K562 (cell line): ENCODE data around the gene RTP3. TPM values are rescaled to one million over a fixed set of nuclear protein-coding genes. Genes with fewer than 3 reads are reported as not detected.

Source experiments
- ARHGAP35 ChIP-seq: fragments of 450-650 bp; IDR thresholded peaks from 2 replicates; pipeline ENCODE4 v1.6.1; 2018; ENCODE audit not compliant: partially characterized antibody
- CTBP1 ChIP-seq: fragments of 450-650 bp; IDR thresholded peaks from 2 replicates; pipeline ENCODE4 v1.6.1; 2016; ENCODE audit warnings: borderline replicate concordance
- EP300 ChIP-seq: IDR thresholded peaks from 2 replicates; pipeline ENCODE4 v1.6.1; 2012; ENCODE audit warnings: low read length, improper control_type of control experiment
- EZH2 ChIP-seq: IDR thresholded peaks from 2 replicates; pipeline ENCODE4 v1.6.1; 2012; ENCODE audit warnings: low read depth, mild to moderate bottlenecking, inconsistent platforms, low read length, borderline replicate concordance
- FOXM1 ChIP-seq, 2 experiments: fragments of 450-650 bp in 1 of 2; sonication (generic) in 1 of 2; formaldehyde crosslinking in 1 of 2; IDR thresholded peaks; 2 replicates each; pipeline versions ENCODE4 v1.6.1 to v1.9.0; 2017 to 2022; ENCODE audit warnings: low read depth in 2 of 2, mild to moderate bottlenecking in 2 of 2, missing genetic modification reagents in 1 of 2, moderate library complexity in 1 of 2
- HDAC1 ChIP-seq, 2 experiments: fragments of 450-650 bp; IDR thresholded peaks; 2 replicates each; pipeline ENCODE4 v1.6.1; 2016 to 2017; ENCODE audit warnings: inconsistent platforms in 1 of 2, mild to moderate bottlenecking in 1 of 2, moderate library complexity in 1 of 2
- KLF6 ChIP-seq: fragments of 250-450 bp; sonication (Bioruptor Pico); IDR thresholded peaks from 2 replicates; pipeline ENCODE4 v1.4.0; 2020; ENCODE audit warnings: mild to moderate bottlenecking, moderate library complexity, borderline replicate concordance
- MEIS2 ChIP-seq: fragments of 450-650 bp; IDR thresholded peaks from 2 replicates; pipeline ENCODE4 v1.6.1; 2014; ENCODE audit warnings: mild to moderate bottlenecking; ENCODE audit not compliant: partially characterized antibody
- NCOA1 ChIP-seq: fragments of 450-650 bp; IDR thresholded peaks from 2 replicates; pipeline ENCODE4 v1.6.1; 2016; ENCODE audit warnings: low read depth
- POLR2B ChIP-seq: fragments of 450-650 bp; IDR thresholded peaks from 2 replicates; pipeline ENCODE4 v1.6.1; 2018; ENCODE audit warnings: low read depth; ENCODE audit not compliant: partially characterized antibody
- PREB ChIP-seq: sonication (generic); formaldehyde crosslinking; IDR thresholded peaks from 2 replicates; pipeline ENCODE4 v1.8.1; 2023; ENCODE audit warnings: mild to moderate bottlenecking, missing genetic modification reagents
- RBM34 ChIP-seq: fragments of 200-400 bp; formaldehyde crosslinking; IDR thresholded peaks from 2 replicates; pipeline ENCODE4 v1.6.1; 2018; ENCODE audit warnings: low read length, borderline replicate concordance; ENCODE audit not compliant: insufficient read depth
- TAL1 ChIP-seq: fragments of 450-650 bp; IDR thresholded peaks from 2 replicates; pipeline ENCODE4 v1.6.1; 2016; ENCODE audit warnings: mild to moderate bottlenecking
- ZC3H11A ChIP-seq: IDR thresholded peaks from 2 replicates; pipeline ENCODE4 v1.6.1; 2012; ENCODE audit warnings: low read depth, low read length, improper control_type of control experiment
- ZNF134 ChIP-seq: fragments of 250-450 bp; sonication (Bioruptor Pico); conservative IDR thresholded peaks from 2 replicates; pipeline ENCODE4 v1.4.0; 2020
- ZNF175 ChIP-seq: fragments of 200-800 bp; sonication (Bioruptor generic); IDR thresholded peaks from 2 replicates; pipeline ENCODE4 v1.6.1; 2016; ENCODE audit warnings: low read depth, mild to moderate bottlenecking, missing genetic modification characterization, missing compliant biosample characterization
- ZNF695 ChIP-seq: fragments of 450-650 bp; formaldehyde crosslinking; IDR thresholded peaks from 2 replicates; pipeline ENCODE4 v1.4.0; 2020; ENCODE audit warnings: mild to moderate bottlenecking, moderate library complexity
- polyA plus RNA-seq, 8 experiments: library from polyadenylated mRNA; depleted of rRNA in 4 of 8; stranded (reverse) in 5 of 8; unstranded in 3 of 8; fragments of >200 nt; fragmentation: Nextera tagmentation in 2 of 8; fragmentation: Illumina TruSeq in 1 of 8; extraction: Ambion mirVana in 2 of 8; extraction: Trizol in 1 of 8; gene quantifications; 2 replicates each; pipeline versions ENCODE4 v1.2.1 to v1.2.3, GENCODE V29; 2011 to 2014; ENCODE audit warnings: inconsistent platforms in 1 of 8, missing spikeins in 1 of 8
- total RNA-seq, 7 experiments: library from RNA; depleted of rRNA in 6 of 7; stranded (reverse); fragments of >200 nt in 6 of 7; fragmentation: Illumina TruSeq in 2 of 7; extraction: Trizol in 2 of 7; gene quantifications; 2 replicates each; pipeline versions ENCODE4 v1.2.1 to v1.2.3, GENCODE V29; 2011 to 2021; ENCODE audit warnings: low replicate concordance in 1 of 7
- TF ChIP-seq, protein P1 (sequence below), 2 experiments: fragments of 450-650 bp; IDR thresholded peaks; 2 replicates each; pipeline ENCODE4 v1.6.1; 2018; ENCODE audit warnings: mild to moderate bottlenecking in 2 of 2, low read depth in 1 of 2; ENCODE audit not compliant: partially characterized antibody in 2 of 2
- TF ChIP-seq, protein P2 (sequence below), 2 experiments: fragments of 200-800 bp in 1 of 2; sonication (Bioruptor generic) in 1 of 2; sonication (generic) in 1 of 2; formaldehyde crosslinking in 1 of 2; IDR thresholded peaks in 1 of 2; conservative IDR thresholded peaks in 1 of 2; 2 replicates each; pipeline versions ENCODE4 v1.5.0 to v1.6.1; 2016 to 2020; ENCODE audit warnings: missing compliant biosample characterization in 1 of 2, missing genetic modification characterization in 1 of 2, missing genetic modification reagents in 1 of 2

The RTP3 gene
- total and polyA plus RNA-seq, 9 of the 15 experiments (the other 6 are each of a cell fraction or from before 2014, with no cell fraction given): not detected

GRCh38 chr3:46549408-46549904 lies 51.7 kb downstream of the RTP3 start (continued):
- no peak for TF ChIP-seq EZH2
- TF ChIP-seq PREB (CRISPR knock-in tag): no peak
- TF ChIP-seq ZNF695 (CRISPR knock-in tag): no peak
- no peak for TF ChIP-seq POLR2B
- 0 out of 2 replicates have a peak, but pooled peaks have one; percentile 25 for TF ChIP-seq ZNF134 (CRISPR knock-in tag)
- peak in 1 of 2 experiments; percentile 86; a peak in 3 of 4 replicates for TF ChIP-seq HDAC1 (IDR thresholded peaks at IDR 0.05)
- TF ChIP-seq ZNF175 (CRISPR knock-in tag): peak; percentile 93
- TF ChIP-seq ZC3H11A: no peak
- TF ChIP-seq, protein P1, sequence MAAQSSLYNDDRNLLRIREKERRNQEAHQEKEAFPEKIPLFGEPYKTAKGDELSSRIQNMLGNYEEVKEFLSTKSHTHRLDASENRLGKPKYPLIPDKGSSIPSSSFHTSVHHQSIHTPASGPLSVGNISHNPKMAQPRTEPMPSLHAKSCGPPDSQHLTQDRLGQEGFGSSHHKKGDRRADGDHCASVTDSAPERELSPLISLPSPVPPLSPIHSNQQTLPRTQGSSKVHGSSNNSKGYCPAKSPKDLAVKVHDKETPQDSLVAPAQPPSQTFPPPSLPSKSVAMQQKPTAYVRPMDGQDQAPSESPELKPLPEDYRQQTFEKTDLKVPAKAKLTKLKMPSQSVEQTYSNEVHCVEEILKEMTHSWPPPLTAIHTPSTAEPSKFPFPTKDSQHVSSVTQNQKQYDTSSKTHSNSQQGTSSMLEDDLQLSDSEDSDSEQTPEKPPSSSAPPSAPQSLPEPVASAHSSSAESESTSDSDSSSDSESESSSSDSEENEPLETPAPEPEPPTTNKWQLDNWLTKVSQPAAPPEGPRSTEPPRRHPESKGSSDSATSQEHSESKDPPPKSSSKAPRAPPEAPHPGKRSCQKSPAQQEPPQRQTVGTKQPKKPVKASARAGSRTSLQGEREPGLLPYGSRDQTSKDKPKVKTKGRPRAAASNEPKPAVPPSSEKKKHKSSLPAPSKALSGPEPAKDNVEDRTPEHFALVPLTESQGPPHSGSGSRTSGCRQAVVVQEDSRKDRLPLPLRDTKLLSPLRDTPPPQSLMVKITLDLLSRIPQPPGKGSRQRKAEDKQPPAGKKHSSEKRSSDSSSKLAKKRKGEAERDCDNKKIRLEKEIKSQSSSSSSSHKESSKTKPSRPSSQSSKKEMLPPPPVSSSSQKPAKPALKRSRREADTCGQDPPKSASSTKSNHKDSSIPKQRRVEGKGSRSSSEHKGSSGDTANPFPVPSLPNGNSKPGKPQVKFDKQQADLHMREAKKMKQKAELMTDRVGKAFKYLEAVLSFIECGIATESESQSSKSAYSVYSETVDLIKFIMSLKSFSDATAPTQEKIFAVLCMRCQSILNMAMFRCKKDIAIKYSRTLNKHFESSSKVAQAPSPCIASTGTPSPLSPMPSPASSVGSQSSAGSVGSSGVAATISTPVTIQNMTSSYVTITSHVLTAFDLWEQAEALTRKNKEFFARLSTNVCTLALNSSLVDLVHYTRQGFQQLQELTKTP (IDR thresholded peaks at IDR 0.05; ENCODE audit: low read depth in 1 of 2, partially characterized antibody in 2 of 2): peak in 1 of 2 experiments; percentile 84
- peak; percentile 97 for TF ChIP-seq CTBP1
- TF ChIP-seq, protein P2, sequence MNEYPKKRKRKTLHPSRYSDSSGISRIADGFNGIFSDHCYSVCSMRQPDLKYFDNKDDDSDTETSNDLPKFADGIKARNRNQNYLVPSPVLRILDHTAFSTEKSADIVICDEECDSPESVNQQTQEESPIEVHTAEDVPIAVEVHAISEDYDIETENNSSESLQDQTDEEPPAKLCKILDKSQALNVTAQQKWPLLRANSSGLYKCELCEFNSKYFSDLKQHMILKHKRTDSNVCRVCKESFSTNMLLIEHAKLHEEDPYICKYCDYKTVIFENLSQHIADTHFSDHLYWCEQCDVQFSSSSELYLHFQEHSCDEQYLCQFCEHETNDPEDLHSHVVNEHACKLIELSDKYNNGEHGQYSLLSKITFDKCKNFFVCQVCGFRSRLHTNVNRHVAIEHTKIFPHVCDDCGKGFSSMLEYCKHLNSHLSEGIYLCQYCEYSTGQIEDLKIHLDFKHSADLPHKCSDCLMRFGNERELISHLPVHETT (CRISPR knock-in tag; conservative IDR thresholded peaks at IDR 0.05 in 1 of 2, IDR thresholded peaks at IDR 0.05 in 1 of 2): peak in 1 of 2 experiments; percentile 81; a peak in 2 of 4 replicates
- TF ChIP-seq TAL1: peak; percentile 95
- peak; percentile 78 for TF ChIP-seq NCOA1
- TF ChIP-seq EP300: peak; percentile 97
- TF ChIP-seq FOXM1 (IDR thresholded peaks at IDR 0.05; ENCODE audit: low read depth): peak; percentile 91
- TF ChIP-seq FOXM1 (CRISPR knock-in tag; IDR thresholded peaks at IDR 0.05; ENCODE audit: low read depth): no peak
- TF ChIP-seq KLF6 (CRISPR knock-in tag): peak; percentile 35; the same call in 1 of the 2 replicates
- no peak for TF ChIP-seq RBM34
- no peak for TF ChIP-seq ARHGAP35
- TF ChIP-seq MEIS2: peak; percentile 29
